A549 (cell line): ENCODE results near the gene OSCAR.

Experiments
- ATOH8 ChIP-seq: fragments of 250-450 bp; sonication (Bioruptor Pico); IDR thresholded peaks from 2 replicates; pipeline ENCODE4 v1.5.0; 2020; ENCODE audit warnings: low read depth, mild to moderate bottlenecking, moderate library complexity
- BCL3 ChIP-seq: fragments of >200 bp; sonication (Bioruptor Twin); formaldehyde crosslinking; IDR thresholded peaks from 3 replicates; pipeline ENCODE4 v1.6.1; 2016
- BHLHE40 ChIP-seq: IDR thresholded peaks from 2 replicates; pipeline ENCODE4 v1.6.1; 2012; ENCODE audit warnings: low read depth, low read length, inconsistent platforms
- CEBPB ChIP-seq, 2 experiments: fragments of >200 bp in 1 of 2; sonication (Bioruptor Twin) in 1 of 2; formaldehyde crosslinking in 1 of 2; IDR thresholded peaks; 2 replicates each; pipeline ENCODE4 v1.6.1; 2012 to 2016
- CHD2 ChIP-seq: fragments of 150-350 bp; IDR thresholded peaks from 2 replicates; pipeline ENCODE4 v1.6.1; 2014; ENCODE audit warnings: low read length; ENCODE audit not compliant: partially characterized antibody
- CTCF ChIP-seq: fragments of >200 bp; sonication (Bioruptor Twin); formaldehyde crosslinking; IDR thresholded peaks from 3 replicates; pipeline ENCODE4 v1.5.1; 2016
- ELK1 ChIP-seq: fragments of 150-350 bp; IDR thresholded peaks from 2 replicates; pipeline ENCODE4 v1.6.1; 2014; ENCODE audit warnings: low read depth, mild to moderate bottlenecking, low read length
- EP300 ChIP-seq, 2 experiments: fragments of >200 bp; sonication (Bioruptor Twin); formaldehyde crosslinking; IDR thresholded peaks; 2 replicates in 1 of 2; 3 replicates in 1 of 2; pipeline ENCODE4 v1.6.1; 2016 to 2017
- HDAC2 ChIP-seq: fragments of 200-600 bp; sonication (generic); IDR thresholded peaks from 2 replicates; pipeline ENCODE4 v1.6.1; 2016
- MAFK ChIP-seq: fragments of 450-650 bp; IDR thresholded peaks from 2 replicates; pipeline ENCODE4 v1.6.1; 2014; ENCODE audit not compliant: partially characterized antibody
- PHF8 ChIP-seq: fragments of 200-600 bp; sonication (generic); IDR thresholded peaks from 2 replicates; pipeline ENCODE4 v1.6.1; 2016; ENCODE audit warnings: low read depth, mild to moderate bottlenecking, antibody characterized with exemption, moderate library complexity, borderline replicate concordance
- POLR2A ChIP-seq: IDR thresholded peaks from 2 replicates; pipeline ENCODE4 v1.6.1; 2012; ENCODE audit warnings: mild to moderate bottlenecking, low read length
- RARB ChIP-seq: fragments of 250-450 bp; sonication (Bioruptor Pico); IDR thresholded peaks from 2 replicates; pipeline ENCODE4 v1.8.0; 2021; ENCODE audit warnings: mild to moderate bottlenecking, moderate library complexity
- USF2 ChIP-seq: fragments of 450-650 bp; IDR thresholded peaks from 2 replicates; pipeline ENCODE4 v1.6.1; 2014; ENCODE audit warnings: antibody characterized with exemption

- TF ChIP-seq CTCF (no peak), HDAC2 (no peak), RARB (CRISPR knock-in tag) (no peak), MAFK (no peak), ATOH8 (CRISPR knock-in tag) (no peak), PHF8 (no peak), POLR2A (no peak), EP300 (IDR thresholded peaks at IDR 0.05) (no peak), CEBPB (IDR thresholded peaks at IDR 0.05) (no peak), ELK1 (no peak), BHLHE40 (no peak), CHD2 (no peak), BCL3 (no peak), USF2 (no peak)
Measured at GRCh38 chr19:54142166-54142780, 41.7 kb upstream of the OSCAR start.
